Smooth muscle cell (in vitro differentiated cells): ENCODE results near the gene FREM3. TPM values are rescaled to one million over a fixed set of nuclear protein-coding genes. Genes with fewer than 3 reads are reported as not detected.
"Not testable (repeated sequence)": the region's sequence is repeated elsewhere in the genome, so short reads cannot be mapped to it uniquely, and the experiment has no call there.

Source experiments
- DNase-seq: peaks from one replicate; lab custom pipeline; 2025; ENCODE audit not compliant: unreplicated experiment; lab: John Stamatoyannopoulos, UW
- H2AFZ ChIP-seq: fragments of 200-600 bp; sonication (generic); 2 replicates; pipeline ENCODE4 v1.6.0; 2016; ENCODE audit warnings: antibody characterized with exemption, low read depth, mild to moderate bottlenecking
- H3F3A ChIP-seq: fragments of 200-600 bp; sonication (generic); 2 replicates; pipeline ENCODE4 v1.6.0; 2017; ENCODE audit warnings: antibody characterized with exemption, low read depth
- H3K27ac ChIP-seq: fragments of 200-600 bp; sonication (generic); 2 replicates; pipeline ENCODE4 v1.5.1; 2016; ENCODE audit warnings: low read depth, mild to moderate bottlenecking
- H3K27me3 ChIP-seq: fragments of 200-600 bp; sonication (generic); 2 replicates; pipeline ENCODE4 v1.6.1; 2016; ENCODE audit warnings: low read depth, mild to moderate bottlenecking
- H3K36me3 ChIP-seq: fragments of 200-600 bp; sonication (generic); 2 replicates; pipeline ENCODE4 v1.5.1; 2016; ENCODE audit warnings: low read depth
- H3K4me1 ChIP-seq: fragments of 200-600 bp; sonication (generic); 2 replicates; pipeline ENCODE4 v1.5.1; 2016; ENCODE audit warnings: low read depth
- H3K4me2 ChIP-seq: fragments of 200-600 bp; sonication (generic); 2 replicates; pipeline ENCODE4 v1.6.0; 2016; ENCODE audit warnings: mild to moderate bottlenecking
- H3K4me3 ChIP-seq: fragments of 200-600 bp; sonication (generic); 2 replicates; pipeline ENCODE4 v1.5.1; 2016; ENCODE audit warnings: mild to moderate bottlenecking
- H3K79me2 ChIP-seq: fragments of 200-600 bp; sonication (generic); 2 replicates; pipeline ENCODE4 v1.6.0; 2016; ENCODE audit warnings: low read depth, mild to moderate bottlenecking
- H3K9ac ChIP-seq: fragments of 200-600 bp; sonication (generic); 2 replicates; pipeline ENCODE4 v1.6.0; 2016; ENCODE audit warnings: low read depth
- H3K9me3 ChIP-seq: fragments of 200-600 bp; sonication (generic); replicated peaks from 2 replicates; pipeline ENCODE4 v1.5.1; 2016; ENCODE audit warnings: low read depth
- H4K20me1 ChIP-seq: fragments of 200-600 bp; sonication (generic); 2 replicates; pipeline ENCODE4 v1.6.0; 2016; ENCODE audit warnings: low read depth
- CTCF ChIP-seq: fragments of 200-600 bp; sonication (generic); IDR thresholded peaks from 2 replicates; pipeline ENCODE4 v1.5.1; 2017; ENCODE audit warnings: borderline replicate concordance, mild to moderate bottlenecking, antibody characterized with exemption; ENCODE audit not compliant: insufficient read depth, poor library complexity, severe bottlenecking
- WGBS: methylation state at CpG from one replicate; pipeline ENCODE4 v1.1.7; 2016; ENCODE audit warnings: low lambda C conversion rate; 5-methylcytosine and 5-hydroxymethylcytosine counted together
- polyA plus RNA-seq: library from polyadenylated mRNA; unstranded; fragments of >200 nt; fragmentation: Nextera tagmentation; extraction: Ambion mirVana; gene quantifications from 2 replicates; pipeline ENCODE4 v1.2.1, GENCODE V29; 2016
- total RNA-seq: library from RNA; depleted of rRNA; stranded (reverse); fragments of >200 nt; gene quantifications from 2 replicates; pipeline ENCODE4 v1.2.3, GENCODE V29; 2014

Gene FREM3
- total and polyA plus RNA-seq, 2 experiments from 2014 or later, result not detected

DNA sequence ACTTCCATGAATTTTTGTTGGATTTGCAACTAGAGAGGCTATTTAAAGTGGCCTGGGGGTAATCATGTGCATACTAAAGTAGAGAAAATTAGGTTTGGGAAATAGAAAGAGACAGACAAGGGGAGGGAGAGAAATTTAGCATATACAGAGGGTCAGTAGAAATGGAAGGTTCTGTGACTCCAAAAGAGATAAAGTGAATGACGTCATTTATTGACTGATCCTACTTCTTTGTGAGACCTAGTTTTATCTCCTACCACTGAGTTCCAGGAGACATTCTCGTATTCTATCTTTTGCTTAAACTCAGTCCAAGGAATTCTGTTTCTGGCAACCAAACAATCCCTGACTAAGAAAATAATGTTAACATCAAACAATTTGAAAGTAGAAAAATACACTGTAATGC, 42.4 kb upstream of the FREM3 start:
- no peak overlapping the region for H2AFZ ChIP-seq
- H3K4me1 ChIP-seq, result no peaks in the 10 kb centered on the region
- no peak overlapping the region for H3K4me2 ChIP-seq
- H3K9me3 ChIP-seq, result no peaks in the 10 kb centered on the region
- no peaks in the 10 kb centered on the region for H4K20me1 ChIP-seq
- no peak overlapping the region for H3K27ac ChIP-seq
- H3K27me3 ChIP-seq, result no peaks in the 10 kb centered on the region
- no peak overlapping the region for H3K4me3 ChIP-seq
- TF ChIP-seq CTCF, result no peak
- DNase-seq, result no peak
- H3K9ac ChIP-seq, result no peak overlapping the region
- no peaks in the 10 kb centered on the region for H3K79me2 ChIP-seq
- WGBS, result 57% methylated on average over 2 of the region's 2 CpGs
- no peaks in the 10 kb centered on the region for H3F3A ChIP-seq
- H3K36me3 ChIP-seq, result no peaks in the 10 kb centered on the region

DNA sequence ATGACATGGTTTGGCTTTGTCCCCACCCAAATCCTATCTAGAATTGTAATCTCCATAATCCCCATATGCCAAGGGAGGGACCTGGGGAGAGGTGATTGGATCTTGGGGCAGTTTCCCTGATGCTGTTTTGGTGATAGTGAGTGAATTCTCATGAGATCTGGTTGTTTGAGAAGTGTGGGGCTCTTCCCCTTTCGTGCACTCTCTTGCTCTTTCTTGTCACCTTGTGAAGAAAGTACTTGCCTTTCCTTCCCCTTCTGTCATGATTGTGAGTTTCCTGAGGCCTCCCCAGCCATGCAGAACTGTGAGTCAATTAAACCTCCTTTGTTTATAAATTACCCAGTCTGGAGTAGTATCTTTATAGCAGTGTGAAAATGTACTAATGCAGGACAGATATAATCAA, 36.4 kb upstream of the FREM3 start:
- no peak for DNase-seq
- Histone ChIP-seq H3K27me3 (no peaks in the 10 kb centered on the region), H3K36me3 (no peaks in the 10 kb centered on the region), H3K79me2 (no peaks in the 10 kb centered on the region), H3F3A (no peaks in the 10 kb centered on the region), H3K27ac (no peak overlapping the region), H3K4me3 (no peak overlapping the region), H3K9ac (no peak overlapping the region), H2AFZ (no peak overlapping the region), H3K4me1 (no peaks in the 10 kb centered on the region), H3K4me2 (no peak overlapping the region), H4K20me1 (no peaks in the 10 kb centered on the region), H3K9me3 (no peaks in the 10 kb centered on the region)
- WGBS, result 71% methylated on average over 1 of the region's 1 CpG
- no peak for TF ChIP-seq CTCF

- H3K9me3 ChIP-seq, H3K9ac ChIP-seq, DNase-seq, H3K27me3 ChIP-seq, H3K36me3 ChIP-seq, H3K27ac ChIP-seq, H3K4me3 ChIP-seq, H3K4me2 ChIP-seq, H3K4me1 ChIP-seq, H2AFZ ChIP-seq, H3K79me2 ChIP-seq, H3F3A ChIP-seq, H4K20me1 ChIP-seq: not testable (repeated sequence)
- WGBS, result 77% methylated on average over 6 of the region's 6 CpGs
These were observed 35.6 kb upstream of the FREM3 start for GRCh38 chr4:143736061-143736460.

DNA sequence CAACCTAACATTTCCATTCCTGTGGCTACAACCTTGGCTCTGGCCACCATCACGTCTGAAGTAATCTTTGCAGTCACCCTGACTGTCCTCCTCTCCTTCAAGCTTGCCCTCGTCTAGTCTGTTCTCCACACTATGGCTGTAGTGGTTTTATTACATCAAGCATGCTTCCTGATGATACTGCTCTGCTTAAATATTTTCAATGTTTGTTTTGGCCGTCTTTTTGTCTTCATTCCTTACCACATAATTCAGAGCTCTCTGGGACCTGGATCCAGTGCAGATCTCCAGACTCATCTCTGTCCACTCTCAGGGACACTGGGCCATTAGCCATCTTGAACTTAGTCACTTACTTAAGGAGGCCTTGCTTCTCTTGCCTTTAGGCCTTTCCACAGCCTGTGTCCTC, 27.7 kb upstream of the FREM3 start:
- Histone ChIP-seq H3K9ac (no peak overlapping the region), H4K20me1 (no peaks in the 10 kb centered on the region), H3K4me3 (no peak overlapping the region), H2AFZ (no peak overlapping the region), H3F3A (no peaks in the 10 kb centered on the region), H3K4me1 (no peaks in the 10 kb centered on the region), H3K36me3 (no peaks in the 10 kb centered on the region), H3K4me2 (no peak overlapping the region), H3K27ac (no peak overlapping the region), H3K27me3 (no peaks in the 10 kb centered on the region), H3K9me3 (no peaks in the 10 kb centered on the region), H3K79me2 (no peaks in the 10 kb centered on the region)
- 78% methylated on average over 3 of the region's 3 CpGs for WGBS
- TF ChIP-seq CTCF, result no peak
- no peak for DNase-seq
